ENCODE measurements around the gene NOS3. TPM values are rescaled to one million over a fixed set of nuclear protein-coding genes. Genes with fewer than 3 reads are reported as not detected.
A peak's percentile ranks its signal among the peaks of the same experiment; 100 is the strongest.

The NOS3 gene
- total RNA-seq, 1 experiment from 2014 or later: 0.71 TPM

DNA sequence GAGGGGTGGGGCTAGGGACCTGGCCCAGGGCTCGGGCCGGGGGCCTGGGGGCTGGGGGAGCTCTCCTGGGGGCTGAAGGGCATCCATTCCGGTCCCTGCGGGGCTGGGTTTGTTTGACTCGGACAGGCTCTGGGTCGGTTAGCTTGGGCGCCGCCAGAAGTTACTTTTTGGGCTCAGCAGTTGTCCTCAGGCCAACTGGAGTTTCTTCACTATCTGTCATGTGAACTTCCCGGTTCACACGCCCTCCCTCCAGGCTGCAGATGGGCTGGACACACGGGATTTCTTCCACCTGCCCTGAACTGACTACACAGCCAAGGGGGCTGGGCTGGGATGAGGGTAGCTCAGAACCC lies 72.4 kb downstream of the NOS3 start:
- intact Hi-C loops (cut with micrococcal nuclease; ENCODE audit: unreplicated experiment): no loop called here
- CTCF ChIA-PET: interaction anchor here (0.6 to 1.7 kb wide), 2 partner anchors 35 to 164 kb away, joined by 5 to 6 read pairs; partner anchors contain the start of genes ABCB8 and ABCF2

More for the DNA sequence above, 72.4 kb downstream of the NOS3 start:
- no peak for DNase-seq
- Mint-ChIP-seq H3K4me3 (ENCODE audit: low read depth, unreplicated experiment) (peak overlapping the region; percentile 94), H3K27ac (ENCODE audit: unreplicated experiment) (no peak overlapping the region), H3K4me1 (ENCODE audit: low read depth, unreplicated experiment) (peaks cover 24% of the 10 kb centered on the region), H3K27me3 (ENCODE audit: unreplicated experiment) (no peaks in the 10 kb centered on the region), H3K36me3 (ENCODE audit: insufficient read depth, unreplicated experiment) (peaks cover 82% of the 10 kb centered on the region), H3K9me3 (ENCODE audit: low read depth, unreplicated experiment) (no peaks in the 10 kb centered on the region)
- TF ChIP-seq, protein P1, sequence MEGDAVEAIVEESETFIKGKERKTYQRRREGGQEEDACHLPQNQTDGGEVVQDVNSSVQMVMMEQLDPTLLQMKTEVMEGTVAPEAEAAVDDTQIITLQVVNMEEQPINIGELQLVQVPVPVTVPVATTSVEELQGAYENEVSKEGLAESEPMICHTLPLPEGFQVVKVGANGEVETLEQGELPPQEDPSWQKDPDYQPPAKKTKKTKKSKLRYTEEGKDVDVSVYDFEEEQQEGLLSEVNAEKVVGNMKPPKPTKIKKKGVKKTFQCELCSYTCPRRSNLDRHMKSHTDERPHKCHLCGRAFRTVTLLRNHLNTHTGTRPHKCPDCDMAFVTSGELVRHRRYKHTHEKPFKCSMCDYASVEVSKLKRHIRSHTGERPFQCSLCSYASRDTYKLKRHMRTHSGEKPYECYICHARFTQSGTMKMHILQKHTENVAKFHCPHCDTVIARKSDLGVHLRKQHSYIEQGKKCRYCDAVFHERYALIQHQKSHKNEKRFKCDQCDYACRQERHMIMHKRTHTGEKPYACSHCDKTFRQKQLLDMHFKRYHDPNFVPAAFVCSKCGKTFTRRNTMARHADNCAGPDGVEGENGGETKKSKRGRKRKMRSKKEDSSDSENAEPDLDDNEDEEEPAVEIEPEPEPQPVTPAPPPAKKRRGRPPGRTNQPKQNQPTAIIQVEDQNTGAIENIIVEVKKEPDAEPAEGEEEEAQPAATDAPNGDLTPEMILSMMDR (IDR thresholded peaks at IDR 0.05; ENCODE audit: unreplicated experiment): no peak
- no TSS peak for BruUV-seq (replicated peaks)

Other genes with a start within 250 kb of the NOS3 start
- gene TMEM176B, start 190.7 kb upstream of the NOS3 start, total RNA-seq (2022): 3.1 and 7.3 TPM in 2 replicates
- gene TMEM176A, start 190.2 kb upstream of the NOS3 start, total RNA-seq (2022): 1.5 and 6.1 TPM in 2 replicates
- 1.2 and 1.8 TPM in 2 replicates for gene AOC1, start 138.5 kb upstream of the NOS3 start, total RNA-seq (2022)
- 0.45 and 0.66 TPM in 2 replicates for gene KCNH2, start 12.7 kb upstream of the NOS3 start, total RNA-seq (2022)
- 7.9 and 17.7 TPM in 2 replicates for gene ATG9B, start 33.5 kb downstream of the NOS3 start, total RNA-seq (2022)
- 40.2 and 42.3 TPM in 2 replicates for gene ABCB8, start 37.4 kb downstream of the NOS3 start, total RNA-seq (2022)
- 11.7 and 13.6 TPM in 2 replicates for gene ASIC3, start 57.5 kb downstream of the NOS3 start, total RNA-seq (2022)
- 23.5 and 24.6 TPM in 2 replicates for gene CDK5, start 66.9 kb downstream of the NOS3 start, total RNA-seq (2022)
- gene SLC4A2, start 68.6 kb downstream of the NOS3 start, total RNA-seq (2022): 194 and 209 TPM in 2 replicates
- 113 and 121 TPM in 2 replicates for gene FASTK, start 89.8 kb downstream of the NOS3 start, total RNA-seq (2022)
- gene TMUB1, start 92.5 kb downstream of the NOS3 start, total RNA-seq (2022): 49.9 and 51.2 TPM in 2 replicates
- gene AGAP3, start 95.5 kb downstream of the NOS3 start, total RNA-seq (2022): 67.4 and 73.4 TPM in 2 replicates
- gene GBX1, start 176.7 kb downstream of the NOS3 start, total RNA-seq (2022): not detected in 2 replicates
- gene ASB10, start 196.2 kb downstream of the NOS3 start, total RNA-seq (2022): not detected in 2 replicates
- not detected in 2 replicates for gene H2BK1, start 219.5 kb downstream of the NOS3 start, total RNA-seq (2022)
- 43.0 and 49.7 TPM in 2 replicates for gene ABCF2, start 236.2 kb downstream of the NOS3 start, total RNA-seq (2022)
- 48.1 and 51.3 TPM in 2 replicates for gene CHPF2, start 241.5 kb downstream of the NOS3 start, total RNA-seq (2022)

Data from Calu3 (cell line).